Left ventricle myocardium inferior (tissue), 1 donor: ENCODE measurements around the gene ZSWIM3. TPM values are rescaled to one million over a fixed set of nuclear protein-coding genes. Genes with fewer than 3 reads are reported as not detected.

Source experiments
- DNase-seq: peaks from one replicate; pipeline ENCODE4 v3.0.0-alpha.2; 2020
- H3K27ac ChIP-seq: fragments of 200-600 bp; replicated peaks from 2 replicates; pipeline ENCODE4 v1.8.0; 2021
- H3K27me3 ChIP-seq: fragments of 200-600 bp; 2 replicates; pipeline ENCODE4 v1.8.0; 2021; ENCODE audit warnings: low read depth
- H3K36me3 ChIP-seq: fragments of 200-600 bp; 2 replicates; pipeline ENCODE4 v1.8.0; 2021
- H3K4me1 ChIP-seq: fragments of 200-600 bp; 2 replicates; pipeline ENCODE4 v1.8.0; 2021
- H3K4me3 ChIP-seq: fragments of 200-600 bp; 2 replicates; pipeline ENCODE4 v1.8.0; 2021; ENCODE audit warnings: mild to moderate bottlenecking, moderate library complexity
- H3K9me3 ChIP-seq: fragments of 200-600 bp; replicated peaks from 2 replicates; pipeline ENCODE4 v1.8.0; 2021
- CTCF ChIP-seq: fragments of 200-600 bp; IDR thresholded peaks from 2 replicates; pipeline ENCODE4 v1.8.0; 2021; ENCODE audit warnings: antibody characterized with exemption, mild to moderate bottlenecking, borderline replicate concordance
- intact Hi-C: fragments of 100-400 bp; cut with micrococcal nuclease; formaldehyde crosslinking; loops from one replicate; pipeline ENCODE4 v1.11.0; 2022
- total RNA-seq: library from RNA; stranded (reverse); fragmentation: NEBNext Ultra II Directional; extraction: Animal tissue kit (Norgen Biotek cat#: 25700); gene quantifications from one replicate; pipeline ENCODE4 v1.2.1, GENCODE V29; 2021
- donor health status: DM: no; HTN: yes; CAD: no; lungs with severe emphysema.

ZSWIM3 gene
- total RNA-seq, 1 donor from 2014 or later = 2.0 TPM

DNA sequence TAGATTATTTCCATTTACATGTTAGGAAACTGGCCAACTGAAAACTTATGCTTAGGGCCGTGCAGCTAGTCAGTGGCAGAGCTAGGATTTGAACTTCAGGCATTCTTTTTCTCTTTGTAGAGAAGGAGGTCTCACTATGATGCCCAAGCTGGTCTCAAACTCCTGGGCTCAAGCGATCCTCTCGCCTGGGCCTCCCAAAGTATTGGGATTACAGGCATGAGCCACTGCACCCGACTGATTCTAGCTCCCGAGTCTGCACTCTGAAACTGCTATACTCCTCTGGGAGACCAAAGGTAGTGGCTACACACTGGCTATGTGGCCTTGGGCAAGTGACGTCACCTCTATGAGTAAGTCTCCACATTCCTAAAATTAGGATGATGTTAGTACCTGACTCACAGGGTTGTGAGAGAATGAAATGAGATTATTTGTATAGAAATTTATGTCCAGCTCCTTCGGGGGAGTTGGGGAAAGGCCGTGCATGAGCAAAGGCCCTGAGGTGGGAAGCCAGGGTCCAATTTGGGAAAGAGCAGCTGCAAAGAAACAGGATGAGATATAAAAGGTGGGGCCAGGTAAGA, 48.2 kb downstream of the ZSWIM3 start:
- TF ChIP-seq CTCF = no peak
- Histone ChIP-seq H3K27me3 (no peaks in the 10 kb centered on the region), H3K9me3 (no peaks in the 10 kb centered on the region), H3K27ac (no peak overlapping the region), H3K4me3 (no peak overlapping the region), H3K36me3 (peaks cover 36% of the 10 kb centered on the region), H3K4me1 (peaks cover 9% of the 10 kb centered on the region)
- intact Hi-C loops = no loop called here
- no peak for DNase-seq

DNA sequence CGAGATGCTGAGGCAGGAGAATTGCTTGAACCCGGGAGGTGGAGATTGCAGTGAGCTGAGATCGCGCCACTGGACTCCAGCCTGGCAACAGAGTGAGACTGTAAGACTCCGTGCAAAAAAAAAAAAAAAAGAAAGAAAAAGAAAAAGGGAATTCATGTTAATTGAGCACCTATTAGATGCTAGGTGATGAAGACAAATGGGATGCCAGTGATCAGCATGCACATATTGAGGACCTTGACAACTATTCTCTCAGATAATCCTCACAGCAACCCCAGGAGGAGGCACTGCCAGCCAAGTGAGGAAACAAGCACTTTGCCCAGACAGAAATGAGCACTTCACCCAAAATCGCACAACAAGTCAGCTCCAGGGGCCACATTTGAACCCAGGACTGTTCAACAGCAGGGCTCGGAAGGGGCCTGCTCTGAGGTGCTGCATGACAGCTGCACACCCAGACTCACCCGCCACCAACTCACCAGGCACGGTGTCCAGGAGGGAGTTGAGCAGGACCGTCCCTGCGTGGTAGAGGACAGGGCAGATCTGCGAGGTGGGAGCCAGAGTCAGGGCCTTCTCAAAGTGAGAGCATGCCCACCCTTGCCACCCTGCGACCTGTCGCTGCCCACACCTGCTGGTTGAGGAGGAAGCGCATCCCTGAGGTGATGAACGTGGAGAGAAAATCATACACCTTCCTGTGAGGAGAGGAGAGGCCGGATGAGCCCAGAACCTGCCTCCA, 50.0 kb downstream of the ZSWIM3 start:
- Histone ChIP-seq H3K27ac (no peak overlapping the region), H3K27me3 (peaks cover 11% of the 10 kb centered on the region), H3K4me1 (peaks cover 23% of the 10 kb centered on the region), H3K9me3 (no peaks in the 10 kb centered on the region), H3K4me3 (no peak overlapping the region), H3K36me3 (peaks cover 23% of the 10 kb centered on the region)
- DNase-seq = no peak
- intact Hi-C loops = no loop called here
- TF ChIP-seq CTCF = no peak

- H3K4me3 ChIP-seq = no peak overlapping the region
Measured at GRCh38 chr20:45908084-45908483, 50.7 kb downstream of the ZSWIM3 start.

GRCh38 chr20:45909336-45909808, 52.0 kb downstream of the ZSWIM3 start:
- Histone ChIP-seq H3K36me3 (peaks cover 16% of the 10 kb centered on the region), H3K27ac (peak overlapping the region; percentile 88), H3K4me3 (peak overlapping the region; percentile 74), H3K27me3 (peaks cover 17% of the 10 kb centered on the region), H3K9me3 (no peaks in the 10 kb centered on the region), H3K4me1 (peaks cover 31% of the 10 kb centered on the region)
- intact Hi-C loops = no loop called here
- TF ChIP-seq CTCF = no peak
- DNase-seq = no peak

More at GRCh38 chr20:45908084-45908483, 50.7 kb downstream of the ZSWIM3 start:
- no peak for TF ChIP-seq CTCF
- no peak overlapping the region for H3K27ac ChIP-seq
- H3K4me1 ChIP-seq = peaks cover 30% of the 10 kb centered on the region
- intact Hi-C loops = no loop called here
- peaks cover 17% of the 10 kb centered on the region for H3K27me3 ChIP-seq
- no peaks in the 10 kb centered on the region for H3K9me3 ChIP-seq
- H3K36me3 ChIP-seq = peaks cover 18% of the 10 kb centered on the region
- DNase-seq = no peak

DNA sequence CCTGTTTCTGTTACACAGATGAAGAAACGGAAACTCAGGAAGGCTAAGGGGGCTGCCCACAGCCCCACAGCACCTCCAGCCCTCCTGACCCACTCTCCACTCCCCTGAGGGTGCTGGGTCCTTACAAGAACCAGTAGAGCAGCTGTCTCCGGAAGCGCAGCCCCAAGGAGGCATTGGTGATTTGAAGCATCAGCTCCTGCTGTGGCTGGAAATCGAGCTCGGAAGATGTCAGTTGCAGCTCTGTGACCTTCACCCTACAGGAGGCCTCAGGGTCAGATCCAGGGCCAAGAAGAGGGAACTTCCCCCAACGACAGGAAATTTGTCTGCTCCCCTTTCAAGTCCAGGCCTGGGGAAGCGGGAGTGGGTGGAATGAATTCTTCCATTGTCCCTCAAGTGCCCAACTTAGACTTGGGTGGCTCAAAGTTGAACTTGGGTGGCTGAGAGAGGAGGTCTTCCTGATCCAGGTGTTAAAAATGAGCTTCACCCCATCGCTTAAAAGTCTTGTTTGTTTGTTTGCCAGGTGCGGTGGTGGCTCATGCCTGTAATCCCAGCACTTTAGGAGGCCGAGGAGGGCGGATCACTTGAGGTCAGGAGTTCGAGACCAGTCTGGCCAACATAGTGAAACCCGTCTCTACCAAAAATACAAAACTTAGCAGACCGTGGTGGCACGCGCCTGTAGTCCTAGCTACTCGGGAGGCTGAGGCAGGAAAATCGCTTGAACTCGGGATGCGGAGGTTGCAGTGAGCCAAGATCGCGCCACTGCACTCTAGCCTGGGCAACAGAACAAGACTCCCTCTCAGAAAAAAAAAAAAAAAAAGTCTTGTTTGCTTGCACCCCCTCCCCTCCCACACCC, 52.6 kb downstream of the ZSWIM3 start:
- H3K4me3 ChIP-seq = peak overlapping the region; percentile 74
- peaks cover 10% of the 10 kb centered on the region for H3K36me3 ChIP-seq
- no peaks in the 10 kb centered on the region for H3K9me3 ChIP-seq
- peaks cover 31% of the 10 kb centered on the region for H3K4me1 ChIP-seq
- TF ChIP-seq CTCF = no peak
- intact Hi-C loops = no loop called here
- H3K27ac ChIP-seq = peak overlapping the region; percentile 88
- H3K27me3 ChIP-seq = peaks cover 17% of the 10 kb centered on the region
- no peak for DNase-seq
